Measurements from ENCODE around the gene ASXL1. TPM values are rescaled to one million over a fixed set of nuclear protein-coding genes. Genes with fewer than 3 reads are reported as not detected.
A peak's percentile ranks its signal among the peaks of the same experiment; 100 is the strongest.
"Not testable (repeated sequence)": the region's sequence is repeated elsewhere in the genome, so short reads cannot be mapped to it uniquely, and the experiment has no call there.

The ASXL1 gene
- 10 to 100 TPM; 28.7 to 48.9 (median 38.0) TPM for polyA plus RNA-seq (ENCODE audit: insufficient read length in 10 of 10)
- long read RNA-seq, donor 1: 0 reads
- long read RNA-seq, donor 2, partial matches to known transcripts: 0 of 1 reads
- long read RNA-seq, donor 2, other reads (novel, unspliced or antisense): 0 of 1 reads
- long read RNA-seq, donor 3: 0 reads
- long read RNA-seq, donor 4: 0 reads
- long read RNA-seq, donor 5, full-length matches to known transcripts: 1 of 1 reads
- long read RNA-seq, donor 5, partial matches to known transcripts: 0 of 1 reads
- long read RNA-seq, donor 5, other reads (novel, unspliced or antisense): 0 of 1 reads
- long read RNA-seq, donor 6, full-length matches to known transcripts: 3 of 3 reads
- long read RNA-seq, donor 6, partial matches to known transcripts: 0 of 3 reads
- long read RNA-seq, donor 6, other reads (novel, unspliced or antisense): 0 of 3 reads
- long read RNA-seq, donor 7, full-length matches to known transcripts: 1 of 1 reads
- long read RNA-seq, donor 7, partial matches to known transcripts: 0 of 1 reads
- long read RNA-seq, donor 7, other reads (novel, unspliced or antisense): 0 of 1 reads
- long read RNA-seq, donor 8, full-length matches to known transcripts: 1 of 1 reads
- long read RNA-seq, donor 8, partial matches to known transcripts: 0 of 1 reads
- long read RNA-seq, donor 8, other reads (novel, unspliced or antisense): 0 of 1 reads
- long read RNA-seq, donor 9: 0 reads

DNA sequence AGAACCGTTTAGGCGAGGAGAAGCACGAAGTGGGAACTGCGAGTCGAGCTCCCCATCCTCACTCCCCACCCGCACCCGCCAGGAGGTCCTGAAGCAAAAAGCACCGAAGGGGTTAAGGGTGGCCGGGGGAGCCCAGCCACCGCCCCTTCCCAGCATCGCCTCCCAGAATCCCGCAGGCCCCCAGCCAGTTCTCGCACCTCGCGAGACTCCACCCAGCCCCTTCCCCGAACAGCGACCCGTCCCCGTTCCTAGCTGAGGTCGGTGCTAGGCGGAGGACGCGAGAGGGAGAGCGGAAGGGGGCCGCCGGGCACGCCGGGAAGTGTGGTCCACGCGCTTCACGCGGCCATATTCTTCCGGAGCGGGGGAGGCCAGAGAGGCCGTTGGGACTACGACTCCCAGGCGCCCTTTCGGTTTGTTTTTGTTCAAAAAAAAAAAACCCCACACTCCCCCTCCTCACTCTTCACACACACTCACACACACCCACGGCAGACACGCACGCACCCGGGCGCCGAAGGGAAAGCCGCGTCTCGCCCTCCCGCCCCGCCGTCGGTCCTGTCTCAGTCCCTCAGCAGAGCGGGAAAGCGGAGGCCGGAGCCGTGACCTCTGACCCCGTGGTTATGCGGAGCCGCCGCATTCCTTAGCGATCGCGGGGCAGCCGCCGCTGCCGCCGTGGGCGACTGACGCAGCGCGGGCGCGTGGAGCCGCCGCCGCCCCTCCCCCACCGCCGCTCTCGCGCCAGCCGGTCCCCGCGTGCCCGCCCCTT, at the start of gene ASXL1:
Gene ASXL1, plus strand, starts transcription at position 463 of the 763 bp plus-strand sequence. CDS start 445 bp downstream, outside the sequence.
- peak; percentile 98 to 100 (median 99) for DNase-seq

DNA sequence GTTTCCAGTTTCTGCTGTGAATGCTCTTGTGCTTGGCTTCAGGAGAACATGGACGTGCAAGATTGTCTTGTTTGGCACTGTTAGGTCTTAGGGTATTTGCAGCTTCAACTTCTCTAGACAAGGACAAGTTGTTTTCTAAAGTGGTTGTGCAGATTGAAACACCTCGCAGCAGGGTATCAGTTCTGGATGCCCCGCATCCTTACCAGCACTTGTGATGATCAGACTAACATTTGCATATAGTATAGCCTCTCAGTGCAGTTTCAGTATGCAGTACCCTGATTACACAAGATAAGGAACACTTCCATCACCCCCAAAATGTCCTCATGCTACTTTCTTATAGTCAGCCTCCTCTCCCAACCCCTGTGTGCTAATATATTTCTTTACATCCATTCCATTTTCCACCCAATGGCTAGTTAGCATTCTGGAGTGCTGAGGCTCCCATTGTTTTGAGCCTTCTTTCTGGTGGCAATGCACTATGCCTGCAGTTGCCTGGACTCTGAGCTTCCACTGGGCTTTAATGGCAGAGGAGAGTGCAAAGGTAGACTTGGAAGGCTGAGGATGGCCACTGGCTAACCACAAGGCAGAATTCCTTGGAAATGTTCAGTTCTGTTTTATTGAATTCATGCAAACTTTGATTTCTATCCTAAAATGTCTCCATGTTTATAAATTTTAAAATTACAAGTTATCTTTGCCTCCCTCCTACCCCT, 45.3 kb upstream of the ASXL1 start:
- DNase-seq: no peak

DNA sequence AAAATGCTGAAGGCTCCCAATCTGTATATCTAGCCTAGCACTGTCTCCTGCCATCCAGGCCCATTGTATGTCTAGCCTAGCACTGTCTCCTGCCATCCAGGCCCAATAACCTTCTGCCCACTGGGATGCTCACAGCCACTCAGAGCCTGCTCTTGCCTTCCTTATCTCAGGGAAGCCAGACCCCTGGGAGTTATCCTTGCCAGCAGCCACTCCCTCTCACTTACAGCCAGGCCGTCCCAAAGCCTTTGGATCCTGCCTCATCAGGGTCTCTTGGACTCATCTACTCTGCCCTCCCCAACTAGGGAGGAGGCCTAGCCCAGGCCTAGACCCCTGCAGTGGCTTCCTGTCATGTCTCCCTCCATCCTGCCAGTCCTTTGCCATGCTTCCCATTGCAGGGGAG, 43.4 kb upstream of the ASXL1 start:
- no peak for DNase-seq

DNA sequence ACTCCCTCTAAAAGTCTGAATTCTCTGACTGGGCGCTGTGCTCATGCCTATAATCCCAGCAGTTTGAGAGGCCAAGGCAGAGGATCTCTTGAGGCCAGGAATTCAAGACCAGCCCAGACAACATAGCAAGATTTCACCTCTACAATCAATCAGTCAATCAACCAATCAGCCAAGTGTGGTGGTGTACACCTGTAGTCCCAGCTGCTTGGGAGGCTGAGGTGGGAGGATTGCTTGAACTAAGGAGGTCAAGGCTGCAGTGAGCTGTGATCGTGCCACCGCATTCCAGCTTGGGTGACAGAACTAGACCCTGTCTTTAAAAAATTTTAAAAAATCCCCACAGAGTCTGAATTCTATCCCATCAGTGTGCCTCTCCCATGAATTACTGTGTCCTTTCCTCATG, 42.7 kb upstream of the ASXL1 start:
- no peak for DNase-seq

DNA sequence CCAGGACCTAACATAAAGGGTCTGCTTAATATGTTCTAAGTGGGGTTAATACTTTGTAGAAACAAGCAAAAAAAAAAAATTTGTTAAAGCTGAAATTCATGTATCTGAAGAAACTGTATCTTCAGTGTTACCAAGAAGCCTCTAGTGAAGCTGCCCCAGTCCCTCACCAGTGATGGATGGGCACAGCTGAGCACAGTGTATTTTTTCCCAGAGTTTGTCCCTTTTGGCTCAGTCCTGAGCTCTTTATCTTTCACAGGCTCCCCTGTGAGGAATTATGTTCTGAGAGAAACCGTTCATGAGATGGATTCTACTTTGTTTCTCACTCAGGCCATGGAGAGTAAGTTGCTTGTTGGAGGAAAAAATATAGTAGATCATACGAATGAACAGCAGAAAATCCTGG, 42.2 kb upstream of the ASXL1 start:
- DNase-seq: peak; percentile 14 to 41 (median 31)

DNA sequence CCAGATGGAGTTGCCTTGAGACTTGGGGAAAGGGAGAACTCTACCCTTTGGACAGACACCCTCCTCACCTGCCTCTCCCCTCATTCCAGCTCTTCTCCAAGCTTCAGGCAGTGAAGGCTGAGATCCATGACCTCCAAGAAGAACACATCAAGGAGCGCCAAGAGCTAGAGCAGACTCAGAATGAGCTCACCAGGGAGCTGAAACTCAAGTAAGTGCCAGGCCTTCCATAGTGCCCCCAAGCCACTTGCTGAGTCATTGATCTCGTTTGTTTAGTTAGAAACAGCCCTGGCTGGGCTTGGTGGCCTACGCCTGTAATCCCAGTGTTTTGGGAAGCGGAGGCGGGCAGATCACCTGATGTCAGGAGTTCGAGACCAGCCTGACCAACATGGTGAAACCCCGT, 41.5 kb upstream of the ASXL1 start:
- no peak for DNase-seq

DNA sequence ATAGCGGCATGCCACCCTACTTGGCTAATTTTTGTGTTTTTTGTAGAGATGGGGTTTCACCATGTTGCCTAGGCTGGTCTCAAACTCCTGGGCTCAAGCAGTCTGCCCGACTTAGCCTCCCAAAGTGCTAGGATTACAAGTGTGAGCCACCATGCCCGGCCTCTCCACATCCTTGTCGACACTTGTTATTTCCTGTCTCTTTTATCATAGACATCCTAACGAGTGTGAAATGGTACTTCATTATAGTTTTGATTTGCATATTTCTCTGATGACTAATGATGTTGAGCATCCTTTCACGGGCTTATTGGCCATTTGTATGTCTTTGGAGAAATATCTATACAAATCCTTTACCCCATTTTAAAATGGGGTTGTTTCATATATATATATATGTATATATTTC, 39.0 kb upstream of the ASXL1 start:
- DNase-seq: no peak

DNA sequence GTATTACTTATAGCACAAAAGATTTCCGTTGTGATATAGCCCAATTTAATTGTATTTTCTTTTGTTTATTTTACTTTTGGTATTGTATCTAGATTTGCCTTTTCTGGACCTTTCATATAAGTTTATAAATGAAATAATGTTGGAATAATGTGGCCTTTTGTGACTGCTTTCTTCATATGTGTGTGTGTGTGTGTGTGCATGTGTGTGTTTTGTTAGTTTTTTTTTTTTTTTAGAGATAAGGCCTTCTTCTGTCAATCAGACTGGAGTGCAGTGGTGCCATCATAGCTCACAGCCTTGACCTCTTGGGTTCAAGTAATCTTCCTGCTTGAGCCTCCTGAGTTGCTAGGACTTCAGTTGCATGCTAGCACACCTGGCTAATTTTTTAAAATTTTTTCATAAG, 37.8 kb upstream of the ASXL1 start:
- no peak for DNase-seq

DNA sequence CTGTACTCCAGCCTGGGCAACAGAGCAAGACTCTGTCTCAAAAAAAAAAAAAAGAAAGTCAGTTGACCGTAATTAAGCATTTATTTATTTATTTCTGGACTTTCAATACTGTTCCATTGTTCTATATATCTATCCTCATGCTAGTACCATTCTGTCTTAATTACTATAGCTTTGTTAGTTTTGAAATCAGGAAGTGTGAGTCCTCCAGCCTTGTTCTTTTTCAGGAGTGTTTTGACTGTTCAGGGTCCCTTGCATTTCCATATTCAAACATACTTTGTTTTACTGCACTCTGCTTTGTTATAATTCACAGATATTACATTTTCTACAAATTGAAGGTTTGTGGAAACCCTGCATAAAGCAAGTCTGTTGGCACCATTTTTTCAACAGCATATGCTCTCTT, 36.7 kb upstream of the ASXL1 start:
- DNase-seq: no peak

DNA sequence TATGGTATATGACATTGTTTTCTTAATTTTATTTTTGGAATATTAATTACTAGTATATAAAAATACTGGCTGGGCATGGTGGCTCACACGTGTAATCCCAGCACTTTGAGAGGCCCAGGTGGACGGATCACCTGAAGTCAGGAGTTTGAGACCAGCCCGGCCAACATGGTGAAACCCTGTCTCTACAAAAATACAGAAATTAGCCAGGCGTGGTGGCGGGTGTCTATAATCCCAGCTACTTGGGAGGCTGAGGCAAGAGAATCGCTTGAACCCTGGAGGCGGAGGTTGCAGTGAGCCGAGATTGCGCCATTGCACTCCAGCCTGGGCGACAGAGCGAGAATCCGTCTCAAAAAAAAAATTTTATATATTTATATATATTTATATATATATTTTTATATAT, 35.9 kb upstream of the ASXL1 start:
- not testable (repeated sequence) for DNase-seq

DNA sequence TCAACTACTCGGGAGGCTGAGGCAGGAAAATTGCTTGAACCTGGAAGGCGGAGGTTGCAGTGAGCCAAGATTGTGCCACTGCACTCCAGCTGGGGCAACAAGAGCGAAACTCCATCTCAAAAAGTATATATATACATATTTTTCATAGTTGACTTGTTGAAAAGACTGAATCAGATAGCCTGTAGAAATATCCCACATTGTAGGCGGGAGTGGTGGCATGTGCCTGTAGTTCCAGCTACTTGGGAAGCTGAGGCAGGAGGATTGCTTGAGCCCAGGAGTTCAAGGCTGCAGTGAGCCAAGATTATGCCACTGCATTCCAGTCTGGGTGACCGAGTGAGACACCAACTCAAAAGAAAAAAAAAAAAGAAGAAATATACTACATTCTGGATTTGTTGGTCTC, 34.4 kb upstream of the ASXL1 start:
- not testable (repeated sequence) for DNase-seq

DNA sequence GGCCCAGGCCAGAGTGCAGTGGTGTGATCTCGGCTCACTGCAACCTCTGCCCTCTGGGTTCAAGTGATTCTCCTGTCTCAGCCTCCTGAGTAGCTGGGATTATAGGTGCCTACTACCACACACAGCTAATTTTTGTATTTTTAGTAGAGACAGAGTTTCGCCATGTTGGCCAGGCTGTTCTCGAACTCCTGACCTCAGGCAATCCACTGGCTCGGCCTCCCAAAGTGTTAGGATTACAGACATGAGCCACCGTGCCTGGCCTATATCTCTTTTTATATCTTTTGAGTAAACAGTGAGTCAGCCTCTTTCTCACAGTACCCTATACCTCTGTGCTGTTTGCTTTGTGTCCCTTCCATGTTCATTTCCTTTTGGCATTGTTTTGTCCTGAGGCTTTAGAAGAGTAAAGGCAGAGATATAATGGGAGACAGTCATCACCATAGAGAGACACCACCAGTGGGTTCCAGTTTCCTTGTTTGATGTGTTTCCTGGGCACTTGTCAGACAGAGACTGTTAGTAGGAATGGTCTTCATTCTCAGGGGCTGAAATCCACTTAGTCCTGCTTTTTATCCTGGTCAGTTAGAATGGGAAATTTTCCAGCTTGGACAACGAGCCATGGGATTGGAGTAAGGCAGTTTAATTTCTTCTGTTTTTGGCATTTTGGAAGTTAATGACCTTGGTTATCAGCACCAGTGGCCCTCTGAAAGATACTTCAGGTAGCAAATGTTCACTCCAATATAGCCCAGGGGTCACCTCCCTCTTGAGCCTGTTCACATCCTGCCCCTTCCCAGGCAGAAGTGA, 32.2 kb upstream of the ASXL1 start:
- peak in 1 of 3 donors; percentile 27 for DNase-seq

DNA sequence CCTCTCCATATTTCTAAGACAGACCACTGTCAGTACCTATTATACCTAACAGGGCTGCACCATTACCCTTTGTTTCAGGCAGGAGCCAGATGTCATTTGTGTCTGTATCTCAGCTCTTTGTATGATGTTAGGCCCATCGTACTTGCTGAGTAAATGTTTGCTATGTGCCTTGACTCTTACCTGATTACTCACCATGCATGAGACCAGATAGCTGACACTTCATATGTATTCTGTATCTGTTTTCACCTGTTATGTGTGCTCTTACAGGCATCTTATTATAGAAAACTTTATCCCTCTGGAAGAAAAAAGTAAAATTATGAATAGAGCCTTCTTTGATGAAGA, 31.7 kb upstream of the ASXL1 start:
- DNase-seq: no peak

DNA sequence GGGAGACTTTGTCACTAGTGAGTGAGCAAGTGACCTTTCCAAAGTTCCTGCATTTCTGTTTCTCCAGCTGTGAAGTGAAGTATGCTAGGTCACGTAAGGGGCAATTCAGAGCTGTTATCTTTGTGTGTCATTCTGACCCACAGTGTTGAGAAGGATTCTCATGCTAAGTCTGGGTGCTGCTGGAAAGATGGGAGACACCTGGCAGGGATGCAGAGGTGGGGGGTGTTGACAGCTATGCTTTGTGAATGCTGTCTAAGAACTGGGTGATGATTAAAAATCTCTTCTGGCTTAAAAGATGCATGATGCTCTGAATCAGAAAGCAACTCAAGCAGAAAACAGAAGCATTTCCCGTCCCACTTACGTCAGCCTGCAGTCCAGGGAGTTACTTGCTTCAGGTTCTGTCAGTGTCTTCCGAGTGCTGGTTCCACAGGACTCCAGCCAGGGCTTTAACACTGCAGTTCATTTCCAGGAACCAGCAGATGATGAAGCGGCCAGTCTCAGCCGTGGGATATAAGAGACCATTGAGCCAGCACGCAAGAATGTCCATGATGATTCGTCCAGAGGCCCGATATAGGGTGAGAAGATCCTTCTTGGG, 30.9 kb upstream of the ASXL1 start:
- DNase-seq: peak; percentile 16 to 36 (median 22)

DNA sequence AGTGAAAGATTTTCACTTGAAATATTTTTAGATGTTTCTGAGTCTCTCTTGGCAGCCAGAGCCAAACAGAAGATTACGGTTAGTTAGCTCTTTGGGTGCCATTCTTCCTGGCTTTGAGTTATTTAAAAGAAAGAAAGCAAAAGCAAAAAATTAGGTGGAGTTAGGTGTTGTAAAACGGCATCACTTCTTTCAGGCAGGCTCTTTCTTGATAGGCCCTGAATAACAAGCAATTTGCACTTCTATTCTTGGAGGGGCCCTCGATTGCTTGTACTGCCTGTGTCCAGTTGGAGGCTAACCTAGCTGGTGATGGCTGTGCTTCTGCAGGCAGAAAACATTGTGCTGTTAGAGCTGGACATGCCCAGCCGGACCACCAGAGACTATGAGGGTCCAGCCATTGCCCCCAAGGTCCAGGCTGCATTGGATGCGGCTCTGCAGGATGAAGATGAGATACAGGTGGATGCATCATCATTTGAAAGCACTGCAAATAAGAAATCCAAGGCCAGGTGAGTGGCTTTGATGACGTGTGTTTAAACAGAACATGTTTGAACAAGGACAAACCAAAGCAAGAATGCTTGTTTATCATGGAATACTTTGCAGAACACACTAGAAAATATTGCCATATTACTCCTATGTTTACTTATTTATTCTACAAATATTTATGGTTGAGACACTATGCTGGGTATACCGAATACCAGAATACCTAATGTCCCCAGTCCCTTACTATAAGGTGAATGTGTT, 28.1 kb upstream of the ASXL1 start:
- DNase-seq: no peak

DNA sequence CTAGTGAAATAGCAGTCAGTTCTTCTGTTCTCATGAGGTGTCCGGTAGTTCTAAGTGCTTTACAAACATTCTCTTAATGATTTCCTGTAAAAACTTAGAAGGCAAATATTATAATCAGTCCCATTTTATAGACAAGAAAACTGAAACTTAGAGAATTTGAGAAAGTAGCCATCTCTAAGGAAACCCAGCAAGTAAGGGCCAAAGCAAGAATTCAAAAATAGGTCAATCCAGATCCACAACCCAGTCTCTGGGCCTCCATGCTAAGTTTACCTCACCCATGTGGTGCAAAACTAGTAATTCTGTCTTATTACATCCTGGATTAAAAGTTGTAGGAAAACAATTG, 27.6 kb upstream of the ASXL1 start:
- no peak for DNase-seq

DNA sequence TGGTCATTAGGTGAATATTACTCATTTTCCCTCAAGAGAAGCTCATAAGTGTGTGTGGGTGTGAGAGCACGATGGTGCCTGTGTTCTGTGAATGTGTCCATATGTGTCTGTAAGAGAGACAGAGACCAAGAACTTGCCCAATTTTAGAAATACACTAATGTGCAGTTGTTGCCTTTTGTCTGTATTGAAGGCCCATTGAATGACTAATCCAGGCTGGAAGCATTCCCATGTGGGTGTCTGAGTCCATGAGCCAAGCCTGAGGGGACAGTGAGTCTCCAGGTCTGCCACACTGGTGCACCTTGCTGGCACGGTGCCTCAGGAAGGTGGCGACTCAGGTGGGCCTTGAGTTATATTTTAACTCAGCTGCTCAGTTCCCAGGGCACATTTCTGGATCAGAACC, 25.5 kb upstream of the ASXL1 start:
- no peak for DNase-seq

DNA sequence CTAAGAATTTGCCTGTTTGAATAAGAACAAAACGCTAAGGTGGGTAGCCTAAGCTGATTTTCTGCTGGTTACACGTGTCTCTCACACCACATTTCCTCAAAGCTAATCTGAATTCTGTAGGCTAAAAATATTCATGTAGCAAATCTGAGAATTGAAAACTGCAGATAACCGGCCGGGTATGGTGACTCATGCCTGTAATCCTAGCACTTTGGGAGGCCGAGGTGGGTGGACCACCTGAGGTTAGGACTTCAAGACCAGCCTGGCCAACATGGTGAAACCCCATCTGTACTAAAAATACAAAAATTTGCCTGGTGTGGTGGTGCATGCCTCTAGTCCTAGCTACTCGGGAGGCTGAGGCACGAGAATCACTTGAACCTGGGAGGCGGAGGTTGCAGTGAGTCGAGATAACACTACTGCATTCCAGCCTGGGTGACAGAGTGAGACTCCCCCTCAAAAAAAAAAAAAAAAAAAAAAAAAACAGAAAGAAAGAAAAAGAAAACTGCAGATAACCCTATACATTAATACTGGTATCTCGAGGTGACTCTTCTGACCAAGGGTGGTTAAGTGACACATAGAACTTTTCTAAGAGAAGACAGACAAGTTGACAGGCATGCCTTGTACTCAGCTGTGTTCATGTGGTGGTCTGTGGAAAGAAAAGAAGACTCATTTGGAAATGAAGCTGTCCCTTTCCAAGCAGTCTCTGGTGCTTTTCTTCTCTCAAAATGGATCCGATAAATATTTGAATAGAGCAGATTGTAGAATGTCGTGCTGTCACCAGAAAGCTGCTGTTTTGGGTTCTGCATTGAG, 24.7 kb upstream of the ASXL1 start:
- no peak for DNase-seq

Data from muscle of back (tissue), 13 donors.